ENCODE data around the gene CCDC201.
"Not testable (repeated sequence)": the region's sequence is repeated elsewhere in the genome, so short reads cannot be mapped to it uniquely, and the experiment has no call there.

DNA sequence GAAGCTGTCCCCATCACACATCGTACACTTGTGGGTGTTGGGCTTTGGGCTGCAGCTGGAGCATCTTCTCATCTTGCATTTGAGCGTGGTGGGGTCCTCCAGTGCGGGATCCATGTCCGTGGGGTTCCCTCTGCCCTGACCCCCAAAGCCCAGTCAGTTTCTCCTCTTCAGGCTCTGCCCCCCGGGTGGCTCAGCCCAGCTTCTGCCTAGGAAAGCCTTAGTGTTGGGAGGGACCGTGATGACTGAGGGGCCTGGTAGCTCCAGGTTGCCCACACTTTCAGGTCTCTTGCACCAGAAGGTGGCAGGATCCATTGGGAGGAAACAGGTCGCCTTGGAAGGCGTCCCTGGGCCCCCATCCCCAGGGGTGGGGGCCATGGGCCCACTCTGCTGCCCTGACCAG is 55.9 kb downstream of the CCDC201 start:
- TF ChIP-seq EZH2phosphoT487 (IDR thresholded peaks at IDR 0.05; ENCODE audit: borderline replicate concordance, low read length) = not testable (repeated sequence)
- TF ChIP-seq, protein P1, sequence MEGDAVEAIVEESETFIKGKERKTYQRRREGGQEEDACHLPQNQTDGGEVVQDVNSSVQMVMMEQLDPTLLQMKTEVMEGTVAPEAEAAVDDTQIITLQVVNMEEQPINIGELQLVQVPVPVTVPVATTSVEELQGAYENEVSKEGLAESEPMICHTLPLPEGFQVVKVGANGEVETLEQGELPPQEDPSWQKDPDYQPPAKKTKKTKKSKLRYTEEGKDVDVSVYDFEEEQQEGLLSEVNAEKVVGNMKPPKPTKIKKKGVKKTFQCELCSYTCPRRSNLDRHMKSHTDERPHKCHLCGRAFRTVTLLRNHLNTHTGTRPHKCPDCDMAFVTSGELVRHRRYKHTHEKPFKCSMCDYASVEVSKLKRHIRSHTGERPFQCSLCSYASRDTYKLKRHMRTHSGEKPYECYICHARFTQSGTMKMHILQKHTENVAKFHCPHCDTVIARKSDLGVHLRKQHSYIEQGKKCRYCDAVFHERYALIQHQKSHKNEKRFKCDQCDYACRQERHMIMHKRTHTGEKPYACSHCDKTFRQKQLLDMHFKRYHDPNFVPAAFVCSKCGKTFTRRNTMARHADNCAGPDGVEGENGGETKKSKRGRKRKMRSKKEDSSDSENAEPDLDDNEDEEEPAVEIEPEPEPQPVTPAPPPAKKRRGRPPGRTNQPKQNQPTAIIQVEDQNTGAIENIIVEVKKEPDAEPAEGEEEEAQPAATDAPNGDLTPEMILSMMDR (IDR thresholded peaks at IDR 0.05; ENCODE audit: low read depth, low read length, poor library complexity, severe bottlenecking) = not testable (repeated sequence)

All from DOHH2 (cell line).